Kidney epithelial cell (primary cell): ENCODE data around the gene MCRS1. TPM values are rescaled to one million over a fixed set of nuclear protein-coding genes. Genes with fewer than 3 reads are reported as not detected.
A peak's percentile ranks its signal among the peaks of the same experiment; 100 is the strongest.

Source experiments
- DNase-seq: peaks from one replicate; pipeline ENCODE4 v3.0.0-alpha.2; 2010; ENCODE audit warnings: low read depth
- H3K27me3 ChIP-seq: 2 replicates; pipeline ENCODE4 v1.6.0; 2011; ENCODE audit warnings: low read length; ENCODE audit not compliant: control insufficient read depth, insufficient read depth
- H3K36me3 ChIP-seq: 2 replicates; pipeline ENCODE4 v1.5.1; 2011; ENCODE audit warnings: low read length; ENCODE audit not compliant: control insufficient read depth, insufficient read depth
- H3K4me3 ChIP-seq: 2 replicates; pipeline ENCODE4 v1.5.1; 2011; ENCODE audit warnings: low read depth, mild to moderate bottlenecking, control low read depth, low read length
- CTCF ChIP-seq: IDR thresholded peaks from 2 replicates; pipeline ENCODE4 v1.5.1; 2011; ENCODE audit warnings: mild to moderate bottlenecking, moderate library complexity, low read length, control low read depth, inconsistent platforms; ENCODE audit not compliant: insufficient read depth, poor library complexity, severe bottlenecking
- total RNA-seq: library from RNA; depleted of rRNA; stranded (reverse); fragments of >200 nt; gene quantifications from 2 replicates; pipeline ENCODE4 v1.2.3, GENCODE V29; 2015

MCRS1 gene
- total RNA-seq, 1 donor from 2014 or later = 79.7 TPM

GRCh38 chr12:49588721-49589516 is 21.0 kb upstream of the MCRS1 start:
- no peak overlapping the region for H3K4me3 ChIP-seq
- no peak for DNase-seq
- H3K36me3 ChIP-seq = no peaks in the 10 kb centered on the region
- no peaks in the 10 kb centered on the region for H3K27me3 ChIP-seq
- TF ChIP-seq CTCF = no peak

DNA sequence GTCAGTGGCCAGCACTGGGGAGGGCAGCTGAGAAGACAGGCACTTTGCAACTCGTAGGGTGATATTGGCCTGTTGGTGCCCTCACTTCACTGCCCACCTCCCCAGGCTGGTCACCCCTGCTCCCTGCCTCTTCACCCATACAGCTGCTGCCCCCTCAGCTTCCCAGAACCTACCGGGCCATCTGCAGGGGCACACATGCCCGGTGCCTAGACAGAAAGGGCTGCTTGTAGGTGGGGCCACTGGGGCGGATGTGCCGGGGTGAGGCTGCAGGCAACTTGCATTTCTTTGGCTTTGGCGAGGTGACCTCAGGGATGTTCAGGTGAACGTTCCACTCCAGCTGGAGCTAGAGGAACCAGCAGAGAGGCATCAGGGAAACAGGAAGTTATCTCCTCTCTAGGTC is 20.3 kb upstream of the MCRS1 start:
- Histone ChIP-seq H3K27me3 (no peaks in the 10 kb centered on the region), H3K36me3 (no peaks in the 10 kb centered on the region), H3K4me3 (no peak overlapping the region)
- DNase-seq = no peak
- TF ChIP-seq CTCF = no peak

- no peak overlapping the region for H3K4me3 ChIP-seq
- peak; percentile 9 for TF ChIP-seq CTCF
- H3K36me3 ChIP-seq = no peaks in the 10 kb centered on the region
- no peaks in the 10 kb centered on the region for H3K27me3 ChIP-seq
- no peak for DNase-seq
Measured at GRCh38 chr12:49587174-49587908, 19.4 kb upstream of the MCRS1 start.

GRCh38 chr12:49585477-49586459 is 17.8 kb upstream of the MCRS1 start:
- Histone ChIP-seq H3K27me3 (no peaks in the 10 kb centered on the region), H3K36me3 (no peaks in the 10 kb centered on the region), H3K4me3 (no peak overlapping the region)
- no peak for TF ChIP-seq CTCF
- no peak for DNase-seq

DNA sequence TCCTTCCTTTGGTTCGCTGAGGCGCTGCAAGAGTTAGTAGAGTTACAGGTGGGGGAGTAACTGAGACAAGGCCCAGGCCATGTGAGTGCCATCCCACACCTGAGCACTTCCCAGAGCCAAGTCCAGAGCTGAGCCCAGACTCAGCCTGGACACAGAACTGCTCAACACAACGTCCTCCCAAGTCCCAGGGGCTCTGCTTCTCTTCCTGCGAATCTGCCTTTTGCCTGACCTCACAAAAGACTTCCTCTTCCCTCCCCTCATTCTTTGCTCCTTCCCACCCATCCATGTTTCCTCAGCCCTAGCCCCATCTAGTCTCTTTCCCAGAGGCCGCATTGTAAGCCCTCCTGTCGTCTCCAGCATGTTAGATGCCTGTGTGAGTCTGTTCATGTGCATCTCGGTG is 16.6 kb upstream of the MCRS1 start:
- H3K27me3 ChIP-seq = no peaks in the 10 kb centered on the region
- TF ChIP-seq CTCF = no peak
- DNase-seq = no peak
- H3K4me3 ChIP-seq = no peak overlapping the region
- no peaks in the 10 kb centered on the region for H3K36me3 ChIP-seq
